Lower leg skin (tissue), 3 donors: Measurements from ENCODE around the gene UQCC2.

Source experiments
- CTCF ChIP-seq, 3 donors: fragments of 450-650 bp; IDR thresholded peaks; one replicate each; pipeline ENCODE4 v1.5.1; 2016; ENCODE audit warnings: antibody characterized with exemption in 3 of 3, mild to moderate bottlenecking in 3 of 3, moderate library complexity in 2 of 3
- POLR2A ChIP-seq, 2 donors: fragments of 450-650 bp; IDR thresholded peaks; one replicate each; pipeline ENCODE4 v1.6.1; 2016 to 2017; ENCODE audit warnings: antibody characterized with exemption in 2 of 2, mild to moderate bottlenecking in 1 of 2, moderate library complexity in 1 of 2

DNA sequence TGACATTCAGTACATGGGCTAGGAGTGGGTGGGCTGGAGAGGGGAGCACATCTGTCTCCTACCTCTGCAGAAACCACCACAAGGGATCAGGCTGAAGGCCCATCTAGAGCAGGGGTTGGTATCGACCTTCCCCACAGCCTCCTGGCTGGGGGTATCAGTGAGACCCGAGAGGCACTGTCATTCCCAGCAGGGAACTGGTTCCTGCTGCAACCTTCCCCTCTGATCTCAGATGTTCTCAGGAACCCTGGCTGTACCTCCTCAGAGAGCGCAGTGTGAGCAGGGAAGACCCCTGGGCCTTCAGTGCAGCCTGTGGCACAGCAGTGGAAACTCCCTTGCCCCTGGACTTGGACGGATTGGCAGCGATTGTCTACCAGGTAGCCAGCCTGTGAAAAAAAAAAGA lies 27.4 kb upstream of the UQCC2 start:
- TF ChIP-seq CTCF (IDR thresholded peaks at IDR 0.05): no peak
- TF ChIP-seq POLR2A (IDR thresholded peaks at IDR 0.05): no peak
